22Rv1 (cell line): ENCODE results near the gene FBN1.

ENCODE experiments used
- H3K27ac ChIP-seq: fragments of 450-650 bp; 2 replicates; pipeline ENCODE4 v1.5.1; 2017
- ZFX ChIP-seq: fragments of 450-650 bp; IDR thresholded peaks from 2 replicates; pipeline ENCODE4 v1.6.1; 2017; ENCODE audit warnings: antibody characterized with exemption, borderline replicate concordance
- TF ChIP-seq, protein P1 (sequence below): fragments of 450-650 bp; IDR thresholded peaks from 2 replicates; pipeline ENCODE4 v1.5.1; 2017; ENCODE audit warnings: mild to moderate bottlenecking

Gene FBN1

DNA sequence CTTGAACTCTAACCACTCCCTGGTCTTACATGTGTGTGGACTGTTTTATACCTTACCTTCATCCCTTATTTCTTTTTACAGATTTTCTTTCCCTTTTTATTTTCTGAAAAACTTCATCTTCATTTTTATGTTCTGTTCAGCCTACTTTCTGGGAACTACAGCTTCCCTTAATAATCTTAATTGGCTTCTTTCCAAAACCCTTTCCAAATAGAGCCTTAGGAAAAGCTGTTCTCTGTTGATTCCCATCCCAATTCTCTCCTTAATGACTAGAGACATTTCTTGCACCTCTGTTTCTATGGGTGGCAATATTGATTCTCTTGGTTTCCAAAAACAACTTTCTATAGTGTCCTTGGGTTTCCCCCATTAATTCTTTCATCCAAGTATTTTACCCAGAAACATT lies 179.4 kb downstream of the FBN1 start:
- TF ChIP-seq ZFX = no peak
- TF ChIP-seq, protein P1, sequence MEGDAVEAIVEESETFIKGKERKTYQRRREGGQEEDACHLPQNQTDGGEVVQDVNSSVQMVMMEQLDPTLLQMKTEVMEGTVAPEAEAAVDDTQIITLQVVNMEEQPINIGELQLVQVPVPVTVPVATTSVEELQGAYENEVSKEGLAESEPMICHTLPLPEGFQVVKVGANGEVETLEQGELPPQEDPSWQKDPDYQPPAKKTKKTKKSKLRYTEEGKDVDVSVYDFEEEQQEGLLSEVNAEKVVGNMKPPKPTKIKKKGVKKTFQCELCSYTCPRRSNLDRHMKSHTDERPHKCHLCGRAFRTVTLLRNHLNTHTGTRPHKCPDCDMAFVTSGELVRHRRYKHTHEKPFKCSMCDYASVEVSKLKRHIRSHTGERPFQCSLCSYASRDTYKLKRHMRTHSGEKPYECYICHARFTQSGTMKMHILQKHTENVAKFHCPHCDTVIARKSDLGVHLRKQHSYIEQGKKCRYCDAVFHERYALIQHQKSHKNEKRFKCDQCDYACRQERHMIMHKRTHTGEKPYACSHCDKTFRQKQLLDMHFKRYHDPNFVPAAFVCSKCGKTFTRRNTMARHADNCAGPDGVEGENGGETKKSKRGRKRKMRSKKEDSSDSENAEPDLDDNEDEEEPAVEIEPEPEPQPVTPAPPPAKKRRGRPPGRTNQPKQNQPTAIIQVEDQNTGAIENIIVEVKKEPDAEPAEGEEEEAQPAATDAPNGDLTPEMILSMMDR = no peak
- H3K27ac ChIP-seq = no peak overlapping the region

DNA sequence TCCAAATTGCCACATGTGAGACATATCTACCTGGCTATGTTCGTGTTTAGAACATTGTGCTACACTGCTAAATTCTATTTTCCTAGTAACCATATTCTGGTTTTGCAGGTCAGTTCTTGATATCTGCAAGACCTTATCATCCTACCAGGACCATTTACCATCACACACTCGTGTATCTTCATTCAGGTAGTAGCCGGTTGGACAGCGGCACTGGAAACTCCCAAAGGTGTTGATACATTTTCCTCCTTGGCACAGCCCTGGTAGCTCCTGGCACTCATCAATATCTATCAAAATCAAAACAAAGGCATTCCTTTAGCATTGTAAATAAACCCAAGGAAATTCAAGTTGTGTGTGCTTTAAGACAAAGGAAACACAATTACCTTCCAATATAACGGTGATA lies 180.1 kb downstream of the FBN1 start:
- H3K27ac ChIP-seq = no peak overlapping the region
- TF ChIP-seq ZFX = no peak
- TF ChIP-seq, protein P1 = no peak

DNA sequence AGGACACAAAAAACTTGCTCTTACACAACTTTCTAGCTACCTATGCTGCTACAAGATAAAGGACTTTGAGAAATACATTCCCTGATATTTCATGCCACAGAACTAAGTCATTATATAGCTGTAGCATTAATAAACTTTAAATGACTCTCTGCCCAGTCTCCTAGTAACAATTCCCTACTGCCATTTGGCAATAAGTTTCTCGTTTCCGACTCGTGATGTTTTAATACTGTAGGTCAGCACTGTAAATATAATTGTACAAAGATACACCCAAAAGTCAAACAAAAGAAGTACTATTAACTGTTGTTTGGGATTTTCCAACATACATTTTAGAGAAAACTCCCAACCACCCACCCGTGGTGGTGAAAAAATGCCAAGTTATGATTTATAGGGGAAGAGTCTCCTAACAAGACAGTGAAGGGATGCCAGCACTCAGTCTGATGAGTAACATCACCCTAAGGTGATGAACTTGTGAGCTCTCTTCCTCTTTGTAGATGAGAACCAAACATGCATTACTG lies 182.1 kb downstream of the FBN1 start:
- H3K27ac ChIP-seq = no peak overlapping the region

DNA sequence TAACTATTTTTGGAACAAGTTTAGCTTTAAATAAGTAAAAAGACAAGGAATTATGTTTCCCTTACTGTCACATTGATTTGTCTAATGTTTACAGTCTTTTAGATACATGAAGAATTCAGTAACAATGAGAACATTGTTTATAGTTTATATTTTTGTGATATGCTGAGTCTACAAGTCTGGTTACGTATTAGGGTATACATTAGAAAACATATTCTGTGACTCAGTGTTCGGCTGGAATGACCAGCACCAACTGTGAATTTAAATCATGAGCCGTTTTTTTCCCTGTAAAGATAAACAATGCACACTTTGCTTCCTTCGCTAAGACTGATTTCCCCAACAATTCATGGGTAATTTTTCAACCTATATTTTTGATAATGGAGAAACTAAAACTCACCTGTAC lies 182.8 kb downstream of the FBN1 start:
- H3K27ac ChIP-seq = no peak overlapping the region

More for the DNA sequence above, 182.1 kb downstream of the FBN1 start:
- no peak for TF ChIP-seq ZFX
- TF ChIP-seq, protein P1 = no peak

DNA sequence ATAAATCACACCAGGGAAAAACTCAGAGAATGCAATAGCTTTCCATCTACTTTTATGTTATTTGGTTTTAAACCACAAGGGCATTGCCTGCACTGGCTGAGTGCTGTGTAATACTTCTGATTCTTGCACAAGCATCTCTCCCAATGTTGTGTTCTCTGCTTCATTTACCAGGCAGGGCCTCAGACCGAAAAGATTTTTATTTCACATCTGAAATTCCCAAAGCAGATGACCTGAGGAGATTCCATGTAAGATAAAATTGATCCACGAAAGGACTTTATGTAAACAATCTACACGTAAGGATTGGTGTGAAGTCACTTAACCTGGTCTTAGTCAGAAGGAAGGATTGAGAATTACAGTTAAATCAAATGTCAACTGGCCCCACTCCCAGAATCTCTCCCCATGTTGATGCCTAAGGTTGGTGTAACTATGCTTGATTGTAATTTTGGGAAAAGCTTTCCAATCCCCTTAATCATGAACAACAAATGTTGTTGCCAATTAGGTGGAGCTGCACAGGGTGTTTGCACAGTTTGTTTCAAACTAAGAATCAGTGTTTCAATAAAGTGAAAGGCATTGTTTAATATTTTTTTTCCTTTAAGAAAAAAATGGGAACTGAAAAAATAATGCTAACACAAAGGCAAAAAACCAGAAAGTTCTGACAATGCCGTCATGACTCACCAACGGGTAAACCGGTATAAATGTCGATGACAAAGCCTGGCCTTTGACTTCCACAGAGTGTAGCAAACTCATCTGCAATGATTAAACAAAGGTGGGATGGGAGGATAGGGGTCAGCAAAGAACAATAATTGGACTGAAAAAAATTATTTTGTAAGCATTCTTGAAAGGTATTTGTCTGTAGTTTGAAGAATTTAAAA lies 185.7 kb downstream of the FBN1 start:
- H3K27ac ChIP-seq = no peak overlapping the region

More for the DNA sequence above, 182.8 kb downstream of the FBN1 start:
- TF ChIP-seq ZFX = no peak
- TF ChIP-seq, protein P1 = no peak

DNA sequence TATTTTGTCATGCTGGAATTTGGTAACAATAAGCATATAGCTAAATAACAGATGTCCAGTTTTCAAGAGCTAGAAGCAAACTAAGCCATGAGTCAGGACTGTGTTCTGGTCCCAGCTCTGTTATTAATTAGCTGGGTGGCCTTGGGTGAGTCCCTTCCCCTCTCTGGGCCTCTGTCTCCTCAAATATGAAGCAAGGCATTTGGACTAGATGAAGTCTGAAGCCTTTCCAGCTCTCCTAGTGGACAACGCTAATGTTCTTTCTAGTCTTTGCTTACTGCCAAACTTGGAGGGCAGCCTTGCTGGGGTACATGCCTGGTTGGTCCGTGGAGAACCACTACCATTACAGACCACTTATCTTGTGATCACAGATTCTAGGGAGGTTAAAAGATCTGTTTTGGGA lies 186.6 kb downstream of the FBN1 start:
- no peak overlapping the region for H3K27ac ChIP-seq
- no peak for TF ChIP-seq ZFX
- TF ChIP-seq, protein P1 = no peak

More for the DNA sequence above, 185.7 kb downstream of the FBN1 start:
- TF ChIP-seq ZFX = no peak
- TF ChIP-seq, protein P1 = no peak

DNA sequence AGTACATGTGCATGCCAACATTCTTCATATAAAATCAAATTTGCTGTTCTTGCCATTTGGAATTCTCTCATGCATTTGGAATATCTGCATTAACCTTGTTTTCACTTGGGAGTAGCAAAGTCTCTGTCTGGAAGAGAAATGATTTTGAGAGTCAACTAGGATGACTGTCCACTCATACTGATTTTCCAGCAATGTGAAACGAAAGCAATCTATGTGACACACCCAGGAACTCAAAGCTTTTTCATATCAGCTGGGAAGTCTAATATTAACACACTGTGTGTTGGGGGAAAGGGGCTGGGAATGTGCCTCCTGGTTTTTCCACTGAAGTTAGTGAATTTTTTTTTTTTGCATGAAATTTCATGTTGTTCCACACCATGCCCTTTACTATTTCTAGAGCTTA lies 189.4 kb downstream of the FBN1 start:
- no peak for TF ChIP-seq ZFX
- TF ChIP-seq, protein P1 = no peak
- no peak overlapping the region for H3K27ac ChIP-seq
